Dermis blood vessel endothelial cell (primary cell): Measurements from ENCODE around the gene COX6A1. TPM values are rescaled to one million over a fixed set of nuclear protein-coding genes. Genes with fewer than 3 reads are reported as not detected.

Experiments used
- total RNA-seq: library from RNA; depleted of rRNA; stranded (reverse); fragments of >200 nt; gene quantifications from 2 replicates; pipeline ENCODE4 v1.2.3, GENCODE V29; 2014

COX6A1 gene
- total RNA-seq, 1 donor from 2014 or later = 658 TPM

Other genes with a start within 250 kb of the COX6A1 start
- 162 and 166 TPM in 2 replicates for gene GCN1, start 243.4 kb upstream of the COX6A1 start, total RNA-seq
- 2,752 and 4,252 TPM in 2 replicates for gene RPLP0, start 237.0 kb upstream of the COX6A1 start, total RNA-seq
- gene PXN, start 172.4 kb upstream of the COX6A1 start, total RNA-seq = 69.8 and 141 TPM in 2 replicates
- gene RNU4-2, start 146.2 kb upstream of the COX6A1 start, total RNA-seq = under 0.01 TPM in 2 replicates
- under 0.01 TPM in 2 replicates for gene RNU4-1, start 144.9 kb upstream of the COX6A1 start, total RNA-seq
- 1.5 and 3.4 TPM in 2 replicates for gene SIRT4, start 135.8 kb upstream of the COX6A1 start, total RNA-seq
- not detected in 2 replicates for gene PLA2G1B, start 110.3 kb upstream of the COX6A1 start, total RNA-seq
- gene MSI1, start 68.9 kb upstream of the COX6A1 start, total RNA-seq = not detected in 2 replicates
- 35.6 and 40.0 TPM in 2 replicates for gene TRIAP1, start 8.3 kb downstream of the COX6A1 start, total RNA-seq
- 26.2 and 26.9 TPM in 2 replicates for gene GATC, start 8.3 kb downstream of the COX6A1 start, total RNA-seq
- gene SRSF9, start 31.6 kb downstream of the COX6A1 start, total RNA-seq = 205 and 208 TPM in 2 replicates
- gene DYNLL1, start 58.0 kb downstream of the COX6A1 start, total RNA-seq = 265 and 287 TPM in 2 replicates
- 30.3 and 34.9 TPM in 2 replicates for gene COQ5, start 91.0 kb downstream of the COX6A1 start, total RNA-seq
- gene RNF10, start 96.2 kb downstream of the COX6A1 start, total RNA-seq = 118 and 308 TPM in 2 replicates
- 28.6 and 35.2 TPM in 2 replicates for gene POP5, start 143.3 kb downstream of the COX6A1 start, total RNA-seq
- 0.17 TPM in 1 of 2 replicates, not detected in the other for gene CABP1, start 202.5 kb downstream of the COX6A1 start, total RNA-seq
- gene MLEC, start 249.0 kb downstream of the COX6A1 start, total RNA-seq = 46.5 and 75.1 TPM in 2 replicates